CD4-positive, alpha-beta T cell (primary cell): ENCODE data around the gene KCNG3. TPM values are rescaled to one million over a fixed set of nuclear protein-coding genes. Genes with fewer than 3 reads are reported as not detected.

Experiments used
- ATAC-seq: fragments of 200-7000 bp; cut with Tn5 transposase; one replicate; pipeline ENCODE4 v1.10.0; 2022; ENCODE audit warnings: mild to moderate bottlenecking; ENCODE audit not compliant: poor library complexity
- CTCF ChIA-PET: fragments of 350-600 bp; sonication (Branson Sonifier 250); formaldehyde crosslinking; loops from one replicate; lab custom pipeline; 2021; ENCODE audit warnings: antibody characterized with exemption, inconsistent platforms; lab: Charles Lee
- POLR2A ChIA-PET: fragments of 350-600 bp; sonication (Branson Sonifier 250); formaldehyde crosslinking; loops from one replicate; lab custom pipeline; 2021; ENCODE audit warnings: antibody characterized with exemption, inconsistent platforms; lab: Charles Lee
- DNase-seq, 14 experiments: peaks; one replicate each; pipeline ENCODE4 v3.0.0-alpha.2; 2013 to 2020; ENCODE audit warnings: mixed read lengths in 2 of 14
- H3K27ac ChIP-seq, 2 donors: one replicate each; pipeline versions ENCODE4 v1.5.1 to v1.7.0; 2013; ENCODE audit warnings: low read length in 2 of 2, low read depth in 1 of 2, mild to moderate bottlenecking in 1 of 2
- H3K27me3 ChIP-seq, 2 experiments: 1 replicate in 1 of 2; 2 replicates in 1 of 2; pipeline versions ENCODE4 v1.6.1 to v1.7.0; 2013; ENCODE audit warnings: low read length in 2 of 2, control low read depth in 1 of 2, mild to moderate bottlenecking in 1 of 2, moderate library complexity in 1 of 2; ENCODE audit not compliant: insufficient read depth in 2 of 2, control insufficient read depth in 1 of 2
- H3K36me3 ChIP-seq: one replicate; pipeline ENCODE4 v1.6.1; 2013; ENCODE audit warnings: low read length, control low read depth; ENCODE audit not compliant: insufficient read depth
- H3K4me1 ChIP-seq: one replicate; pipeline ENCODE4 v1.6.1; 2013; ENCODE audit warnings: low read length, control low read depth; ENCODE audit not compliant: insufficient read depth
- H3K4me3 ChIP-seq: one replicate; pipeline ENCODE4 v1.5.1; 2013; ENCODE audit warnings: mild to moderate bottlenecking, low read length, moderate library complexity
- H3K9me3 ChIP-seq, 2 experiments: 1 replicate in 1 of 2; 2 replicates in 1 of 2; pipeline versions ENCODE4 v1.6.1 to v1.7.0; 2013; ENCODE audit warnings: low read length in 2 of 2, mild to moderate bottlenecking in 2 of 2, control low read depth in 1 of 2, moderate library complexity in 1 of 2; ENCODE audit not compliant: control insufficient read depth in 1 of 2, insufficient read depth in 1 of 2
- H3K27ac Mint-ChIP-seq: one replicate; pipeline ENCODE4 v1.8.0; 2020; ENCODE audit warnings: mixed read lengths
- H3K27me3 Mint-ChIP-seq: one replicate; pipeline ENCODE4 v1.8.0; 2021; ENCODE audit warnings: mixed read lengths
- H3K36me3 Mint-ChIP-seq: one replicate; pipeline ENCODE4 v1.8.0; 2021; ENCODE audit warnings: low read depth, mixed read lengths
- H3K4me1 Mint-ChIP-seq: one replicate; pipeline ENCODE4 v1.8.0; 2021; ENCODE audit warnings: low read depth, mixed read lengths
- H3K4me3 Mint-ChIP-seq: one replicate; pipeline ENCODE4 v1.8.0; 2020; ENCODE audit warnings: mild to moderate bottlenecking, mixed read lengths
- H3K9me3 Mint-ChIP-seq: one replicate; pipeline ENCODE4 v1.8.0; 2020; ENCODE audit warnings: mixed read lengths
- CTCF ChIP-seq: fragments of 200-600 bp; IDR thresholded peaks from one replicate; pipeline ENCODE4 v1.8.0; 2022; ENCODE audit warnings: antibody characterized with exemption, mild to moderate bottlenecking
- intact Hi-C, 2 experiments: fragments of 100-400 bp; cut with DNase I in 1 of 2; cut with micrococcal nuclease in 1 of 2; formaldehyde crosslinking; loops; one replicate each; pipeline versions ENCODE4 v1.15.1 to v1.9.0; 2023 to 2025; cut with DNase I, micrococcal nuclease
- total RNA-seq, 174 experiments: library from RNA in 2 of 174; stranded (reverse) in 2 of 174; gene quantifications; one replicate each; pipeline ENCODE4 v1.2.3 and lab custom pipeline; 2021 to 2026

The KCNG3 gene
- total RNA-seq, 2 experiments from 2014 or later, result 0.25 to 0.49 TPM

GRCh38 chr2:42421157-42421485 is 72.7 kb downstream of the KCNG3 start:
- H3K4me3 Mint-ChIP-seq, result no peak overlapping the region
- ChIA-PET CTCF (no interaction called here), POLR2A (no interaction called here)
- Histone ChIP-seq H3K9me3 (peaks cover 0 to 4% of the 10 kb centered on the region in 2 experiments), H3K36me3 (no peaks in the 10 kb centered on the region), H3K4me3 (no peak overlapping the region), H3K27ac (no peak overlapping the region), H3K27me3 (no peaks in the 10 kb centered on the region), H3K4me1 (no peaks in the 10 kb centered on the region)
- no peaks in the 10 kb centered on the region for H3K36me3 Mint-ChIP-seq
- intact Hi-C loops, result no loop called here
- TF ChIP-seq CTCF, result no peak
- H3K9me3 Mint-ChIP-seq, result no peaks in the 10 kb centered on the region
- no peaks in the 10 kb centered on the region for H3K4me1 Mint-ChIP-seq
- no peak for DNase-seq
- no peak overlapping the region for H3K27ac Mint-ChIP-seq
- no peak for ATAC-seq
- H3K27me3 Mint-ChIP-seq, result peaks cover 6% of the 10 kb centered on the region

- H3K27me3 ChIP-seq, result peaks cover 0 to 3% of the 10 kb centered on the region in 2 experiments
- ATAC-seq (no peak), DNase-seq (no peak)
- POLR2A ChIA-PET, result no interaction called here
- no peak overlapping the region for H3K4me3 Mint-ChIP-seq
- intact Hi-C loops, result no loop called here
- peaks cover 8% of the 10 kb centered on the region for H3K9me3 Mint-ChIP-seq
- no peaks in the 10 kb centered on the region for H3K4me1 ChIP-seq
- no peaks in the 10 kb centered on the region for H3K36me3 ChIP-seq
- H3K4me3 ChIP-seq, result no peak overlapping the region
- H3K36me3 Mint-ChIP-seq, result peaks cover 7% of the 10 kb centered on the region
- TF ChIP-seq CTCF, result no peak
- CTCF ChIA-PET, result interaction anchor here (1.0 kb wide), 1 partner anchor 12 kb away, joined by 3 read pairs; no protein-coding TSS in a partner anchor
- H3K27ac ChIP-seq, result no peak overlapping the region
- peaks cover 0 to 4% of the 10 kb centered on the region in 2 experiments for H3K9me3 ChIP-seq
- H3K4me1 Mint-ChIP-seq, result no peaks in the 10 kb centered on the region
- H3K27me3 Mint-ChIP-seq, result no peaks in the 10 kb centered on the region
- H3K27ac Mint-ChIP-seq, result no peak overlapping the region
These were observed 79.1 kb downstream of the KCNG3 start for GRCh38 chr2:42414648-42415047.

- H3K4me1 Mint-ChIP-seq, result no peaks in the 10 kb centered on the region
- H3K27me3 ChIP-seq, result peaks cover 0 to 3% of the 10 kb centered on the region in 2 experiments
- ChIA-PET POLR2A (no interaction called here), CTCF (no interaction called here)
- H3K27ac Mint-ChIP-seq, result no peak overlapping the region
- peaks cover 0 to 4% of the 10 kb centered on the region in 2 experiments for H3K9me3 ChIP-seq
- DNase-seq (no peak), ATAC-seq (no peak)
- H3K4me3 Mint-ChIP-seq, result no peak overlapping the region
- H3K36me3 Mint-ChIP-seq, result peaks cover 7% of the 10 kb centered on the region
- no peak for TF ChIP-seq CTCF
- H3K4me1 ChIP-seq, result no peaks in the 10 kb centered on the region
- H3K27ac ChIP-seq, result no peak overlapping the region
- no peaks in the 10 kb centered on the region for H3K27me3 Mint-ChIP-seq
- intact Hi-C loops, result no loop called here
- H3K9me3 Mint-ChIP-seq, result peaks cover 8% of the 10 kb centered on the region
- H3K36me3 ChIP-seq, result no peaks in the 10 kb centered on the region
- no peak overlapping the region for H3K4me3 ChIP-seq
These were observed 79.6 kb downstream of the KCNG3 start for GRCh38 chr2:42414158-42414557.
